Esophagus muscularis mucosa (tissue), 3 donors: ENCODE data around the gene CHERP.

Source experiments
- CTCF ChIP-seq, 3 experiments: fragments of 200-600 bp in 2 of 3; fragments of 450-650 bp in 1 of 3; sonication (generic) in 2 of 3; IDR thresholded peaks; one replicate each; pipeline ENCODE4 v1.5.1; 2017 to 2019; ENCODE audit warnings: antibody characterized with exemption in 3 of 3, mild to moderate bottlenecking in 2 of 3, moderate library complexity in 1 of 3
- POLR2A ChIP-seq: fragments of 450-650 bp; IDR thresholded peaks from one replicate; pipeline ENCODE4 v1.6.1; 2017; ENCODE audit warnings: antibody characterized with exemption, moderate library complexity, mild to moderate bottlenecking, low read depth

GRCh38 chr19:16522559-16523377 is 19.5 kb downstream of the CHERP start:
- TF ChIP-seq CTCF (IDR thresholded peaks at IDR 0.05) (no peak), POLR2A (no peak)
